Measurements from ENCODE around the gene UFC1.

DNA sequence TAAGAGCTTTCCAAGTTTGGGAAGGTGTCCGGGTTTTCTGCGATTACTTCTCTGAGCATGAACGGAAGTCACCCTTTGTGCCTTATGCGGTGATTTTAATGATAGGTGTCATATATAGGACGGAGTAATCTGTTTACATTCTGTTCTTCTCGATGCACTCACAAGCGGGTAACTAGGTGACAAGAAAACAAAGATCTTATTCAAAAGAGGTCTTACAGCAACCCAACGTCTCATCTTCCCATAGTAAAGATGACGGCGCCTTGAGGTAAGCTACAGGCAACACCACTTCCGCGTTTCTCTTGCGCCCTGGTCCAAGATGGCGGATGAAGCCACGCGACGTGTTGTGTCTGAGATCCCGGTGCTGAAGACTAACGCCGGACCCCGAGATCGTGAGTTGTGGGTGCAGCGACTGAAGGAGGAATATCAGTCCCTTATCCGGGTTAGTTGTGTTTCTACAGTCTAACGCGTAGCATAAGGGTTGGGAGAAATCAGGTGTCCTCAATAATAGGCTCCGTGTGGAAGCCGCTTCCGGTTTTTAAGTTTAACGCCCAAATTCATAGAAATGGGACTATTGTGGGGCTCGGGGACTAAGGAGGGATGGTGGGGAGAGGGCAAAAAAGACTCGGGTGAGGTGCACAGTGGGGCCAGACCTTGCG lies at the start of gene UFC1:
- no peak for TF ChIP-seq CTCF (IDR thresholded peaks at IDR 0.05; ENCODE audit: low read depth, low read length, poor library complexity, severe bottlenecking)
- no peak for TF ChIP-seq EZH2phosphoT487 (IDR thresholded peaks at IDR 0.05; ENCODE audit: borderline replicate concordance, low read length)

Measured in DOHH2 (cell line).